AG09309 (cell line): ENCODE data around the gene KRT33B.
A peak's percentile ranks its signal among the peaks of the same experiment; 100 is the strongest.

Source experiments
- DNase-seq: peaks from one replicate; pipeline ENCODE4 v3.0.0-alpha.2; 2010; ENCODE audit warnings: low read depth
- H3K4me3 ChIP-seq: 2 replicates; pipeline ENCODE4 v1.5.1; 2011; ENCODE audit warnings: mild to moderate bottlenecking, low read depth, low read length, moderate library complexity; ENCODE audit not compliant: control insufficient read depth
- CTCF ChIP-seq: IDR thresholded peaks from 2 replicates; pipeline ENCODE4 v1.5.1; 2011; ENCODE audit warnings: mild to moderate bottlenecking, low read depth, low read length, inconsistent platforms; ENCODE audit not compliant: insufficient read depth, control insufficient read depth; ENCODE audit errors: missing control alignments

Gene KRT33B

GRCh38 chr17:41369713-41370112 lies at the start of gene KRT33B:
Gene KRT33B, minus strand, starts transcription at chr17:41369813. Its CDS starts 63 bp downstream, at chr17:41369750.
- no peak for TF ChIP-seq CTCF
- no peak for DNase-seq
- H3K4me3 ChIP-seq = no peak within 1 kb of the TSS

- TF ChIP-seq CTCF = no peak
- no peak for DNase-seq
Observed at GRCh38 chr17:41418116-41418860, 48.7 kb upstream of the KRT33B start.

GRCh38 chr17:41417576-41418015 lies 48.0 kb upstream of the KRT33B start:
- no peak for DNase-seq
- TF ChIP-seq CTCF = peak; percentile 30
- H3K4me3 ChIP-seq = no peak overlapping the region

More at GRCh38 chr17:41418116-41418860, 48.7 kb upstream of the KRT33B start:
- H3K4me3 ChIP-seq = no peak overlapping the region

- no peak for DNase-seq
- no peak overlapping the region for H3K4me3 ChIP-seq
- no peak for TF ChIP-seq CTCF
Observed at GRCh38 chr17:41417127-41417526, 47.5 kb upstream of the KRT33B start.

- TF ChIP-seq CTCF = no peak
- no peak overlapping the region for H3K4me3 ChIP-seq
- DNase-seq = no peak
Observed at GRCh38 chr17:41416479-41416878, 46.9 kb upstream of the KRT33B start.

- no peak for TF ChIP-seq CTCF
- H3K4me3 ChIP-seq = no peak overlapping the region
- no peak for DNase-seq
Observed at GRCh38 chr17:41415833-41416335, 46.3 kb upstream of the KRT33B start.

GRCh38 chr17:41415411-41415810 lies 45.8 kb upstream of the KRT33B start:
- no peak overlapping the region for H3K4me3 ChIP-seq
- no peak for TF ChIP-seq CTCF
- DNase-seq = no peak
